GM12878 (cell line): ENCODE results near the gene GRIK4. TPM values are rescaled to one million over a fixed set of nuclear protein-coding genes. Genes with fewer than 3 reads are reported as not detected.

Source experiments
- ATAC-seq: fragments of 200-7000 bp; cut with Tn5 transposase; 3 replicates; pipeline ENCODE4 v1.9.1; 2020; ENCODE audit warnings: mild to moderate bottlenecking, moderate library complexity
- BruUV-seq: library from RNA; stranded (reverse); fragments of 400-500 nt; replicated peaks from 2 replicates; lab custom pipeline; 2021; lab: Mats Ljungman, UMichigan
- CTCF ChIA-PET: fragments of 300-600 bp; sonication (Branson Sonifier 250); formaldehyde crosslinking; extraction: SDS; loops from one replicate; lab custom pipeline; 2021; ENCODE audit warnings: inconsistent platforms; lab: Yijun Ruan, JAX
- POLR2A ChIA-PET: fragments of 350-600 bp; formaldehyde crosslinking; extraction: SDS; loops from one replicate; lab custom pipeline; 2021; ENCODE audit warnings: inconsistent platforms; lab: Charles Lee
- RAD21 ChIA-PET: fragments of 300-600 bp; sonication (Branson Sonifier 250); formaldehyde crosslinking; loops from one replicate; lab custom pipeline; 2023; ENCODE audit warnings: antibody characterized with exemption; ENCODE audit not compliant: unreplicated experiment; lab: Charles Lee
- SMC1A ChIA-PET: fragments of 300-600 bp; sonication (Branson Sonifier 250); formaldehyde crosslinking; loops from one replicate; lab custom pipeline; 2023; ENCODE audit not compliant: unreplicated experiment, uncharacterized antibody; lab: Charles Lee
- DNase-seq: peaks from one replicate; pipeline ENCODE4 v3.0.0-alpha.2; 2011; ENCODE audit warnings: low read depth, low spot score
- FAIRE-seq: peaks from 3 replicates; lab custom pipeline; 2011; peaks lifted over from hg19 to GRCh38; lab: Jason Lieb, UNC
- H2AFZ ChIP-seq: 2 replicates; pipeline ENCODE4 v1.6.0; 2011; ENCODE audit warnings: low read depth, low read length, control low read depth; ENCODE audit not compliant: control insufficient read depth
- H3K27ac ChIP-seq: 2 replicates; pipeline ENCODE4 v1.5.1; 2011; ENCODE audit warnings: control low read depth; ENCODE audit not compliant: control insufficient read depth, insufficient read depth
- H3K27me3 ChIP-seq, 2 experiments: replicated peaks in 1 of 2; 2 replicates each; pipeline versions ENCODE4 v1.6.0 to v1.6.1; 2011; ENCODE audit warnings: low read length in 1 of 2; ENCODE audit not compliant: control insufficient read depth in 2 of 2, insufficient read depth in 2 of 2
- H3K36me3 ChIP-seq, 2 experiments: 2 replicates each; pipeline ENCODE4 v1.5.1; 2011; ENCODE audit warnings: low read length in 1 of 2; ENCODE audit not compliant: control insufficient read depth in 2 of 2, insufficient read depth in 2 of 2
- H3K4me1 ChIP-seq: 2 replicates; pipeline ENCODE4 v1.6.1; 2011; ENCODE audit warnings: mild to moderate bottlenecking, low read length, moderate library complexity, mixed read lengths; ENCODE audit not compliant: control insufficient read depth, insufficient read depth
- H3K4me2 ChIP-seq: 2 replicates; pipeline ENCODE4 v1.6.0; 2011; ENCODE audit warnings: control low read depth; ENCODE audit not compliant: control insufficient read depth, insufficient read depth
- H3K4me3 ChIP-seq: fragments of 200-600 bp; sonication (generic); 2 replicates; pipeline ENCODE4 v1.5.1; 2016
- H3K79me2 ChIP-seq: 2 replicates; pipeline ENCODE4 v1.6.0; 2011; ENCODE audit warnings: low read length; ENCODE audit not compliant: control insufficient read depth, insufficient read depth
- H3K9ac ChIP-seq: 2 replicates; pipeline ENCODE4 v1.8.0; 2011; ENCODE audit warnings: low read length, control low read depth, mixed read lengths; ENCODE audit not compliant: control insufficient read depth, insufficient read depth
- H3K9me3 ChIP-seq: replicated peaks from 3 replicates; pipeline ENCODE4 v1.5.1; 2011; ENCODE audit warnings: mild to moderate bottlenecking, low read length; ENCODE audit not compliant: control insufficient read depth, insufficient read depth
- H4K20me1 ChIP-seq: 2 replicates; pipeline ENCODE4 v1.6.0; 2011; ENCODE audit not compliant: control insufficient read depth, insufficient read depth
- CBX3 ChIP-seq: fragments of 200-600 bp; sonication (generic); IDR thresholded peaks from 2 replicates; pipeline ENCODE4 v1.6.1; 2016; ENCODE audit warnings: low read depth, borderline replicate concordance
- CEBPB ChIP-seq, 2 experiments: fragments of 150-350 bp in 1 of 2; IDR thresholded peaks; 2 replicates each; pipeline ENCODE4 v1.6.1; 2012 to 2014; ENCODE audit warnings: low read depth in 2 of 2, low read length in 2 of 2, borderline replicate concordance in 1 of 2, inconsistent platforms in 1 of 2
- CHD4 ChIP-seq: fragments of 200-600 bp; sonication (generic); IDR thresholded peaks from 2 replicates; pipeline ENCODE4 v1.6.1; 2016; ENCODE audit warnings: mild to moderate bottlenecking
- HDAC2 ChIP-seq: fragments of 200-600 bp; sonication (generic); IDR thresholded peaks from 2 replicates; pipeline ENCODE4 v1.6.1; 2017
- IKZF1 ChIP-seq: fragments of 450-650 bp; conservative IDR thresholded peaks from 2 replicates; pipeline ENCODE4 v1.6.1; 2017; ENCODE audit warnings: antibody characterized with exemption, mild to moderate bottlenecking
- KDM1A ChIP-seq: fragments of 200-600 bp; sonication (generic); IDR thresholded peaks from 2 replicates; pipeline ENCODE4 v1.6.1; 2016; ENCODE audit warnings: borderline replicate concordance
- MYC ChIP-seq: IDR thresholded peaks from 2 replicates; pipeline ENCODE4 v1.6.1; 2011; ENCODE audit warnings: mild to moderate bottlenecking, low read length, moderate library complexity, inconsistent platforms; ENCODE audit not compliant: insufficient read depth, insufficient replicate concordance, insufficient read length, severe bottlenecking
- NBN ChIP-seq: fragments of 450-650 bp; IDR thresholded peaks from 2 replicates; pipeline ENCODE4 v1.6.1; 2016
- NFYA ChIP-seq: IDR thresholded peaks from 2 replicates; pipeline ENCODE4 v1.6.1; 2011; ENCODE audit warnings: low read depth, mild to moderate bottlenecking, low read length, improper control_type of control experiment, borderline replicate concordance
- RAD21 ChIP-seq: IDR thresholded peaks from 2 replicates; pipeline ENCODE4 v1.6.1; 2011; ENCODE audit warnings: mild to moderate bottlenecking, low read depth, low read length, moderate library complexity; ENCODE audit not compliant: insufficient read depth
- RELB ChIP-seq: fragments of 450-650 bp; IDR thresholded peaks from 2 replicates; pipeline ENCODE4 v1.6.1; 2017; ENCODE audit warnings: low read depth, mild to moderate bottlenecking, moderate library complexity
- SMAD5 ChIP-seq: IDR thresholded peaks from 2 replicates; pipeline ENCODE4 v1.6.1; 2016; ENCODE audit warnings: antibody characterized with exemption, low read depth
- SPI1 ChIP-seq: IDR thresholded peaks from 2 replicates; pipeline ENCODE4 v1.6.1; 2011; ENCODE audit warnings: low read depth, mild to moderate bottlenecking, low read length, moderate library complexity, borderline replicate concordance; ENCODE audit not compliant: insufficient read depth
- TCF7 ChIP-seq: IDR thresholded peaks from 2 replicates; pipeline ENCODE4 v1.6.1; 2014; ENCODE audit warnings: antibody characterized with exemption, borderline replicate concordance
- USF1 ChIP-seq: IDR thresholded peaks from 2 replicates; pipeline ENCODE4 v1.6.1; 2011; ENCODE audit warnings: borderline replicate concordance, low read depth, mild to moderate bottlenecking, moderate library complexity, mixed read lengths, low read length; ENCODE audit not compliant: insufficient read depth; ENCODE audit errors: extremely low read length
- ZNF622 ChIP-seq: fragments of 450-650 bp; IDR thresholded peaks from 2 replicates; pipeline ENCODE4 v1.6.1; 2017; ENCODE audit warnings: mild to moderate bottlenecking, inconsistent platforms
- WGBS: methylation state at CpG from one replicate; pipeline ENCODE4 v1.1.6; 2016; ENCODE audit warnings: low lambda C conversion rate; ENCODE audit not compliant: insufficient replicate concordance, insufficient coverage; ENCODE audit errors: missing lambda C conversion rate; 5-methylcytosine and 5-hydroxymethylcytosine counted together
- in situ Hi-C: fragments of 300-500 bp; cut with MboI; formaldehyde crosslinking; loops from 9 replicates; pipeline ENCODE4 v1.14.3; 2018; ENCODE audit warnings: mixed read lengths
- intact Hi-C: fragments of 100-400 bp; cut with micrococcal nuclease; formaldehyde crosslinking; loops from one replicate; pipeline ENCODE4 v1.14.2; 2022; ENCODE audit not compliant: unreplicated experiment
- polyA plus RNA-seq, 11 experiments: library from polyadenylated mRNA; depleted of rRNA in 4 of 11; unstranded in 6 of 11; stranded (reverse) in 5 of 11; fragments of >200 nt; fragmentation: Nextera tagmentation in 4 of 11; fragmentation: Illumina TruSeq in 1 of 11; extraction: Ambion mirVana in 4 of 11; extraction: Trizol in 1 of 11; gene quantifications; 1 replicate in 1 of 11; 2 replicates in 10 of 11; pipeline versions ENCODE4 v1.2.1 to v1.2.3, GENCODE V29; 2011 to 2016; ENCODE audit warnings: inconsistent platforms in 2 of 11, missing spikeins in 2 of 11, low read depth in 1 of 11
- total RNA-seq, 4 experiments: library from RNA; depleted of rRNA in 3 of 4; stranded (reverse); fragments of >200 nt in 3 of 4; fragmentation: Illumina TruSeq in 1 of 4; extraction: Trizol in 1 of 4; gene quantifications; 2 replicates each; pipeline versions ENCODE4 v1.2.1 to v1.2.3, GENCODE V29; 2013 to 2021

The GRIK4 gene
- total and polyA plus RNA-seq, 10 of the 15 experiments (the other 5 are each of a cell fraction or from before 2014, with no cell fraction given): 0.33 to 3.6 (median 0.72) TPM

GRCh38 chr11:120528749-120529148, 17.2 kb downstream of the GRIK4 start:
- CTCF ChIA-PET: interaction anchor here (0.7 kb wide), 1 partner anchor 235 kb away, joined by 3 read pairs; no protein-coding TSS in a partner anchor
- Histone ChIP-seq H3K9me3 (no peaks in the 10 kb centered on the region), H3K4me3 (no peak overlapping the region), H3K27ac (no peak overlapping the region), H3K79me2 (no peaks in the 10 kb centered on the region), H3K4me2 (no peak overlapping the region), H2AFZ (no peak overlapping the region), H3K36me3 (no peaks in the 10 kb centered on the region; a peak in 1 of 4 replicates), H4K20me1 (no peaks in the 10 kb centered on the region), H3K9ac (no peak overlapping the region), H3K4me1 (no peaks in the 10 kb centered on the region), H3K27me3 (no peaks in the 10 kb centered on the region; a peak in 1 of 4 replicates)
- POLR2A ChIA-PET: no interaction called here
- TF ChIP-seq KDM1A (no peak), ZNF622 (no peak), NBN (no peak), RAD21 (no peak), RELB (no peak), CHD4 (no peak), NFYA (no peak), USF1 (no peak), SMAD5 (no peak), TCF7 (no peak), CEBPB (IDR thresholded peaks at IDR 0.05; ENCODE audit: borderline replicate concordance in 1 of 2, low read depth in 2 of 2, low read length in 2 of 2) (no peak), CBX3 (no peak), SPI1 (no peak), HDAC2 (no peak), MYC (no peak), IKZF1 (no peak)
- intact Hi-C loops (no loop called here), in situ Hi-C loops (no loop called here)
- FAIRE-seq (no peak), DNase-seq (no peak), ATAC-seq (no peak)
- SMC1A ChIA-PET: no interaction called here
- RAD21 ChIA-PET: no interaction called here
- no TSS peak for BruUV-seq
- 44% methylated on average over 4 of the region's 4 CpGs for WGBS
